ACC112 (cell line): Measurements from ENCODE around the gene BCAN.

Source experiments
- H2AFZ ChIP-seq: fragments of 200-600 bp; sonication (generic); one replicate; pipeline ENCODE4 v1.6.0; 2017; ENCODE audit warnings: antibody characterized with exemption, low read length; ENCODE audit not compliant: unreplicated experiment
- H3K27ac ChIP-seq: fragments of 200-600 bp; sonication (generic); 2 replicates; pipeline ENCODE4 v1.5.1; 2014; ENCODE audit warnings: low read depth, mild to moderate bottlenecking, antibody characterized with exemption, low read length, moderate library complexity
- H3K27me3 ChIP-seq: fragments of 200-600 bp; sonication (generic); 2 replicates; pipeline ENCODE4 v1.6.1; 2014; ENCODE audit warnings: mild to moderate bottlenecking, antibody characterized with exemption, low read length, moderate library complexity, mixed read lengths; ENCODE audit not compliant: insufficient read depth
- H3K36me3 ChIP-seq: fragments of 200-600 bp; sonication (generic); 2 replicates; pipeline ENCODE4 v1.6.1; 2016; ENCODE audit warnings: mild to moderate bottlenecking, antibody characterized with exemption, low read length, moderate library complexity, mixed read lengths; ENCODE audit not compliant: insufficient read depth
- H3K4me1 ChIP-seq: fragments of 200-600 bp; sonication (generic); one replicate; pipeline ENCODE4 v1.6.1; 2016; ENCODE audit warnings: low read length, mixed read lengths; ENCODE audit not compliant: insufficient read depth, unreplicated experiment, control insufficient read depth
- H3K4me3 ChIP-seq: fragments of 200-600 bp; sonication (generic); 2 replicates; pipeline ENCODE4 v1.5.1; 2014; ENCODE audit warnings: mild to moderate bottlenecking, low read depth, low read length
- H3K79me2 ChIP-seq: fragments of 200-600 bp; sonication (generic); one replicate; pipeline ENCODE4 v1.6.0; 2016; ENCODE audit warnings: low read length; ENCODE audit not compliant: control insufficient read depth, unreplicated experiment, insufficient read depth

The BCAN gene

DNA sequence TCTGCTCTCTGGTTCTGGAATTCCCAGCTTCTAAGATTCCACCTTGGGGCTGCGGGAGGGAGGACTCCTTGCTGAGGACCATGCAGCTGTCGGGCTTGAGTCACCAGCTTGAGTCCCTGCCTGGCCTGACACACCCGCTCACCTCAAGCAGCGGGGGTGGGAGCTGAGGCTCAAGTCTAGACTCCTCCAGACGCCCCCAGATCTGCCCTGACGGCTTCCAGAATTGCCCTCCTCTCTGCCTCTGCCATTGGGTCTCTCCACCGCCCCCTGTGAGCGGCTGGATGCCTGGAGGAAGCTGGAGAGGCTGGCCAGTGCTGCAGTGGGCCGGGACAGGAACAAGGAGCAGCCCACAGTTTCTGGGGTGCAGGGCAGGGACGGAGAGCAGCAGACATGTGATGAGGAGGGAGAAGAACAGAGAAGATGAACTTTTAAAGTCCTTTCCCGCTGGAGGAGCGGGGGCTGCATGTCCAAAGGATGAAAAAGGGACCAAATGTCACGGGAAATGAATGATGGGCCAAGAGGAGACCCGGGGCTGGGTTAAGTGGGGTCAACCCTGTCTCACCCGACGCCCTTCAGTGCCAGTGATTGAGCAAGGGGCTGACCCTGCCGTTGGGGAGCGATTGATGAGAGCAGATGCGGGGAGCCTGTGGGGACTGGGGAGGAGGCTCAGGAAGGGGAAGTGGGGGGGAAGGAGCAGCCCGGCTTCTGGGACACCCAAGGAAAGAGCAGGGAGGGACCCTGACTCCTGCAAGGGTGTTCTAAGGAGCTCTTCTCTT lies 49.9 kb downstream of the BCAN start:
- H3K27me3 ChIP-seq: no peaks in the 10 kb centered on the region
- no peaks in the 10 kb centered on the region for H3K79me2 ChIP-seq
- H3K36me3 ChIP-seq: no peaks in the 10 kb centered on the region
- H3K4me3 ChIP-seq: no peak overlapping the region
- H3K4me1 ChIP-seq: peaks cover 17% of the 10 kb centered on the region
- no peak overlapping the region for H2AFZ ChIP-seq
- H3K27ac ChIP-seq: no peak overlapping the region

DNA sequence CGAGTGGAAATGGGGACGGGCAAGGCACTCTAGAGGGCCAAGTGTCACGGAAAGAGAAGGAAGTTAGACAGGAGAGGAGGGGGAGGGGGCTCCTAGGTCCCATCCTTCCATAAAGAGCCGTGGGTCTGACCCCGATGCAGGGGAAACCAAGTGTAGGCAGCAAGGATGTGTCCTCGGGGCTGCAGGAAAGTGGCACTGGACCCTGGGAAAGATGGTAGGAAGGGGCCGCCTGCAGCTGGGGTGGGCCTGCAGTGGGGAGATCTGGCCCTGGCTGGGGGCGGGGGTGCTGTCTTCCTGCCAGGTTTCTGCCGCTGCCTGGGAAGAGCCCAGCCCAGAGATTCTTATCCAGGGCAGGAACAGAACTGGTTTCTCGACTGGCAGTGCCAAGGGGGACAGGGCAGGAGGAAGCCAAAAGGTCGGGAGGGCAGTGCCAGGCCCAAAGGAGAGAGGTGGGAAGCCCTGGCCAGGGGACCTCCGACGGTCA lies 50.6 kb downstream of the BCAN start:
- no peak overlapping the region for H2AFZ ChIP-seq
- no peaks in the 10 kb centered on the region for H3K36me3 ChIP-seq
- peaks cover 17% of the 10 kb centered on the region for H3K4me1 ChIP-seq
- no peak overlapping the region for H3K27ac ChIP-seq
- no peaks in the 10 kb centered on the region for H3K79me2 ChIP-seq
- no peak overlapping the region for H3K4me3 ChIP-seq
- H3K27me3 ChIP-seq: no peaks in the 10 kb centered on the region

DNA sequence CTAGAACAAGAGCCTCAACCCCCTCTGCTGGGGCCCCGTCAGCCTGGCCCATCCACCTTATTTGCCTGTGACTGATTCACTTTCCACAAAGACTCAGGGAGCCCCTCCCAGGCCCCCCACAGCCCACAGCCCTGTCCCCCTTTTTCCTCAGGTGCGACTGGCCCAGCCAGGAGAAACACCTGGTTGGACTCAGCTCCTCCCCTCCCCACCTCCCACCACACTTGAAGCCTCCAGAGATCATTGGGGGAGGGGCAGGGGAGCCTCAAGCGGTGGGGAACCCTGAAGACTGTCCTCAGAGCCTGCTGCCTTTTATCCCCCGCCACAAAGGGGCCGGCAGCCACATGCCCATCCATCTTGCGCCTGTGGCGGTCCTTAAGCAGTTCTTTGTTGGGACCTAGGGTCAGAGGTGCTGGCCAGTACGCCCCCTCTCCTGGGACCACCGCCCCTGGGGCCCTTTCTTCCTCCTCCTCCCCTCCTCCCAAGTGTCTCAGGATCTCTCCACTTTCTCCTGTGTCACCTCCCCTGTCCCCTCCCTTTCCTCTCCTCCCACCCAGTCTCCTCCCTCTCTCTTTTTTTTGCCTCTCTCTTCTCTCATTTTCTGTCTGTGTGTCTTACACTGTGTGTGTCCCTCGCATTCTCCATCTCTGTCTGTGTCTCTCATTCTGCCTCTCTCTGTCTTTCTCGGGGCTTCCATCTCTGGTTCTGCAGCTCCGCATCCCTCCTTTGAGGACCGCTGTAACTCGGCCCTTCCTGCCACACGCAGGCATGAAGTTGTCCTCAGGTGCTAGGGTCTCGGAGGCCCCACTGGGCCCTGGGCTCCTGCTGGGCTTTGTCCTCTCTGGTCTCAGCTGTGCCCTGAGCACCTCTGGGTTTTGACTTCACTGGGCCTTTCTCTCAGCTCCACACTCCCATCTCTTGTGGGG lies 51.3 kb downstream of the BCAN start:
- Histone ChIP-seq H3K4me1 (peaks cover 17% of the 10 kb centered on the region), H3K4me3 (no peak overlapping the region), H3K79me2 (no peaks in the 10 kb centered on the region), H3K27me3 (no peaks in the 10 kb centered on the region), H3K36me3 (no peaks in the 10 kb centered on the region), H2AFZ (no peak overlapping the region), H3K27ac (no peak overlapping the region)

DNA sequence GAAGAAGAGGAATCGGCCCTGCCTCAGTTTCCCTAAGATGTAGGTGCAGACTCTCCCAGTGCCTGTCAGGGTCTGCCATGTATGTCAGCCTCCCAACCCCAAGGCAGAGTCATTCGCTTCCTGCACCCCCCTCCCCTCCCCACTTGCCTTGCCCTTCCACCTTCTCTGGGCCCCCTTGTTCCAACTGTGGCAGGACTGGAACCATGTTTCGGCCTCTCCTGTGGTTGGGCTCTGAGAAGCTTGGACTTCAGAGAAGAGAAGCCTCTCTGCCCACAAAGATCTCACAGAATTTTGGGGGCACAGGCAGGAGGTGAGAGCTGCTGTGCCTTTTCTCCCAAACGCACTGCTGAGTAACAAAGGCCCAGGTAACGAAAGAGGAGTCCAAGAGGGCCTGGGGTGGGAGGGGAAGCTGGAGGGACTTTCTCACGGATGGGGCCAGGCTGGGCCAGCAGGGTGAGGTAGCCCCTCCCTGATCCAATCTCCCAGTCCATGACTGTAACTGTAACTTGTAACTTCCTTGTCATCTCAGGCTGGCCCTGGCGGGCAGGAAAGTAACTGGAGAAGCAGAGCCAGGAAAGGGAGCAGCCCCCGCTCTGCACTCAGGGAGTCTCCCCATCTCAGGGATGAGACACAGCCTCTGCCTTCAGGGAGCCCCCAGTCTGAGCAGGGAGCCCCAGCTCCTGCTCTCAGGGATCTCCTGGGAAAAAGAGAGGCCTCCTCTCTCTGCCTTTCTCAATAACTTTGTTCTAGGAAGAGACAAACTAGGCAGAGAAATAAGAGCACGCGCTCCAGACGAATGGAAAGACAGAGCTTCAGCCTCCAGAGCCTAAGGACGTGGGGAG lies 52.2 kb downstream of the BCAN start:
- H3K4me3 ChIP-seq: no peak overlapping the region
- no peak overlapping the region for H2AFZ ChIP-seq
- H3K27me3 ChIP-seq: no peaks in the 10 kb centered on the region
- H3K36me3 ChIP-seq: no peaks in the 10 kb centered on the region
- no peak overlapping the region for H3K27ac ChIP-seq
- no peaks in the 10 kb centered on the region for H3K79me2 ChIP-seq
- peaks cover 17% of the 10 kb centered on the region for H3K4me1 ChIP-seq

DNA sequence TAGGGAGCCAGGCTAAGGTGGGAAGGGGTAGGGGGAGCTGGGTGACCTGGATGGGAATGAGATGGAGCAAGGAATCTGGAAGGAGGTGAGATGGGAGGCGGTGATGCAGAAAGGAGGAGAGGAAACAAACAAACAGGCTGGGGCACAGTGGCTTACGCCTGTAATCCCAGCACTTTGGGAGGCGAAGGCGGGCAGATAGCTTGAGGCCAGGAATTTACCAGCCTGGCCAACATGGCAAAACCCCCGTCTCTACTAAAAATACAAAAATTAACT lies 52.7 kb downstream of the BCAN start:
- Histone ChIP-seq H3K4me1 (peaks cover 14% of the 10 kb centered on the region), H3K27me3 (no peaks in the 10 kb centered on the region), H3K4me3 (no peak overlapping the region), H3K27ac (no peak overlapping the region), H3K36me3 (no peaks in the 10 kb centered on the region), H2AFZ (no peak overlapping the region), H3K79me2 (no peaks in the 10 kb centered on the region)

DNA sequence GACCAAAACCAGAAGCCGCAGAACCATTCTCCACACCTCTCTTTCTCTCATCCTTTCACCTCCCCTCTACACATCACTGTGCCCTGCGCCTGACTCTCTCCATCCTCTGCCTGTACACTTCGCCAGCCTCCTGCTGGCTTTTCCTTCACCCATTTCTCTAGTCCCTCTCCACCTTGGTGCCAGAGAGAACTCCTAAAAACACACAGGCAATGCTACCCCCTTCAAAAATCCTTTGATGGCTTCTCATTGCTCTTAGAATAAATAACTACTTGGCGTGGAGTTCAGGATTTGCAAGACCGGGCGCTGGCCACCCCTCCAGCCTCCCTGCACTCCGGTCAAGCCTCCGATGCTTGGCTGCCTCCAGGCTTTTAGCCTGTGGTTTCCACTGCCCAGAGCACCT lies 54.8 kb downstream of the BCAN start:
- Histone ChIP-seq H3K27me3 (no peaks in the 10 kb centered on the region), H2AFZ (no peak overlapping the region), H3K27ac (no peak overlapping the region), H3K4me3 (no peak overlapping the region), H3K4me1 (peaks cover 4% of the 10 kb centered on the region), H3K36me3 (no peaks in the 10 kb centered on the region), H3K79me2 (no peaks in the 10 kb centered on the region)

DNA sequence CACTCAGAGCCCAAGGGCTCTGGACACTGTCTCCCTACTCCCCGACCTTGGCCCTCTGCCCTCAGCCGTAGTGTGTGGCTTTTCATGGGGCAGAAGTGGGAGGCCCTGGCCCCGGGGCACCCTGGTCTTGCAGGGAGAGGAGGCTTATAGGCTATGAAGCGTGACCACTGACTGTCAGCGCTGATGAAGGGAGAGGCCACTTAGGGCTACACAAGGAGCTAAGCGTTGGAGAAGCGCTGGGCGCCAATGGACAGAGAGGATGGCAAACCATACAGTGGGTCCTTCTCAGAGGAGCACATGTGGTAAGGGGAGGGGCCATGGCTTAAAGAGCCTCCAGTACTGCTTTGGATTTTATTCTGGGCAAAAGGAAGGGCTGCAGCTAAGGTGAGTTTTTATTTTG lies 55.6 kb downstream of the BCAN start:
- H2AFZ ChIP-seq: no peak overlapping the region

DNA sequence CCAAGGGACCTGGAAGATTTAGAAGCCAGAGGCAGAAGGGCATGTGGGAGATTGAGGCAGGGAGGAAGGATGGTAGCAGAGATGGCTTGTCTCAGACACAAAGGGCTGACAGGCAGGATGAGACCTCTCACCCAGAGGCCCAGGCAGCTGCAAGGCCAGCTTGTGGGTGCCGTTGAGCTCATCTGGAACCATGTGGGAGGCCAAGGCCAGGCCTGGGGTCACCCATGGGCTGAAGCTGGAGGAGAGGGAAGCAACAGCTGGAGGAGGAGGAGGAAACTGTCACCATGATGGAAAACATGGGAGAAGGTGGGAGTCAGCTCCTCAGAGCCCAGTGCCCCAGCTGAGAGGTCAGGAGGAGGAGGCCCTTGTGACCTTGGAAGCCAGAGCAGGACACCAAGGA lies 57.1 kb downstream of the BCAN start:
- H3K4me1 ChIP-seq: no peaks in the 10 kb centered on the region
- H2AFZ ChIP-seq: no peak overlapping the region
- no peaks in the 10 kb centered on the region for H3K36me3 ChIP-seq
- H3K27ac ChIP-seq: no peak overlapping the region
- no peaks in the 10 kb centered on the region for H3K79me2 ChIP-seq
- H3K27me3 ChIP-seq: no peaks in the 10 kb centered on the region
- H3K4me3 ChIP-seq: no peak overlapping the region

More for the DNA sequence above, 55.6 kb downstream of the BCAN start:
- Histone ChIP-seq H3K4me3 (no peak overlapping the region), H3K27ac (no peak overlapping the region), H3K4me1 (no peaks in the 10 kb centered on the region), H3K27me3 (no peaks in the 10 kb centered on the region), H3K36me3 (no peaks in the 10 kb centered on the region), H3K79me2 (no peaks in the 10 kb centered on the region)

DNA sequence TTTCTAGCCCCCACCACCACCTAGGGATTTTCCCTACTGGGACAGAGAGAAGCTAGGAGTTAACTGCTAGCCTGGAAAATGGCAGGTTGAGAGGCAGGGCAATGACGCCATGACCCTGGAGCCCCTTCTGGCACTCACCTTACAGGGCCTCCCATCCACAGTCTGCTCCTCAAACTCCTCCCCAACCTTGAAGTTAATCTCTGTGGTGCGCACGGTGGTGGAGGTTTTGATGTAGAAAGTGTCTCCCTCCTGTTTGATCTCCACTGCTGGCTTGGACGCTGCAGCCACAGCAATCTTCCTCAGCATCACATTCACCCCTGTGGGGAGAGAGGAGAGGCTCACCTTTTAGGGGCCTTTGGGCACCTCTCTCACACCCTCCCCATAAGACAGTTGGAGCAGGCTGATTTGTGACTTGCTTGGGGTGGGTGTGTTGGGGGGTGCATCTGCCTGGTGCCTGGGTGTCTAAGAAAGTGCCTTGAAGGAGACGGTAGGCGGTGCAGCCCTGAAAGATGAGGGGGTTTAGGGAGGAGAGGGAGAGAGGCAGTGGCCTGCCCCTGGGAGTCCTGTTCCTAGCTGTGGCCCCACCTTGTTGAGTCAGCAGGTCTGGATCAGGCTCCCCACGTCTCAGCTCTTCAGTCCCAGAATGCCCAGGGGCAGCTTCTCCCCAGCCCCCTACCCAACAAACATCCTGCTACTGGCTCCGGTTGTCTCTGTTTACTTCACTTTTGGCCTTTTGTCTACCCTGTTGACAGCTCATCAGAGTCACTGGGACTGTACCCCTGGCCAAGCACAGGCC lies 59.0 kb downstream of the BCAN start:
- Histone ChIP-seq H3K36me3 (no peaks in the 10 kb centered on the region), H2AFZ (no peak overlapping the region), H3K27me3 (no peaks in the 10 kb centered on the region), H3K4me3 (no peak overlapping the region), H3K79me2 (no peaks in the 10 kb centered on the region), H3K4me1 (peaks cover 8% of the 10 kb centered on the region), H3K27ac (no peak overlapping the region)

DNA sequence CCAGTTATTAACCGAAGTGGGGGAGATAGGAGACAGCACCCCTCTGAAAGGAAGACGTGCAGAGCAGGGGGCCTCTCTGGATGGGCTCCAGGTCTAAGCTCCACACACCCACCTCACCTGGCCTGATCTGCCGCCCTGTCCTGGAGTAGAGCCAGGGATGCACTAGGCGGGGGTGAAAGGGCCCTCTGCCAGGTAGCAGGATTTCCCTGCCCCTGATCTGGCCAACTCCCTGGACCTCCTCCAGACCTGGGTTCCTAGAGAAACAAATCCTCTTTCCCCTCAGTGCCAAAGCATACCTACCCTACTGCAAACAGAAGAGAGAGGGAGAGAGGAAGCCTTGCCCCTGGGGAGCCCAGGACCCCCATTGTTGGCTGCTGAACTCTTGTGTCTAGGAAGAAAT lies 61.4 kb downstream of the BCAN start:
- no peaks in the 10 kb centered on the region for H3K36me3 ChIP-seq
- H3K4me1 ChIP-seq: peaks cover 29% of the 10 kb centered on the region
- no peak overlapping the region for H3K27ac ChIP-seq
- no peaks in the 10 kb centered on the region for H3K79me2 ChIP-seq
- peak overlapping the region; percentile 0; the same call in 1 of the 2 replicates for H3K4me3 ChIP-seq
- no peaks in the 10 kb centered on the region for H3K27me3 ChIP-seq
- no peak overlapping the region for H2AFZ ChIP-seq
